GM23248 (cell line): Measurements from ENCODE around the gene NRBP1. TPM values are rescaled to one million over a fixed set of nuclear protein-coding genes. Genes with fewer than 3 reads are reported as not detected.

Experiments
- DNase-seq: peaks from one replicate; pipeline ENCODE4 v3.0.0-alpha.2; 2015
- H2AFZ ChIP-seq: fragments of 200-600 bp; sonication (generic); 2 replicates; pipeline ENCODE4 v1.6.1; 2016; ENCODE audit warnings: antibody characterized with exemption
- H3F3A ChIP-seq: fragments of 200-600 bp; sonication (generic); 2 replicates; pipeline ENCODE4 v1.6.1; 2016; ENCODE audit warnings: mild to moderate bottlenecking, antibody characterized with exemption, mixed run types; ENCODE audit not compliant: insufficient read depth
- H3K27ac ChIP-seq: fragments of 200-600 bp; sonication (generic); 2 replicates; pipeline ENCODE4 v1.5.1; 2016; ENCODE audit warnings: mild to moderate bottlenecking
- H3K27me3 ChIP-seq: fragments of 200-600 bp; sonication (generic); replicated peaks from 2 replicates; pipeline ENCODE4 v1.6.1; 2016; ENCODE audit warnings: mild to moderate bottlenecking; ENCODE audit not compliant: insufficient read depth
- H3K36me3 ChIP-seq: fragments of 200-600 bp; sonication (generic); 2 replicates; pipeline ENCODE4 v1.6.1; 2016; ENCODE audit warnings: low read depth, mild to moderate bottlenecking
- H3K4me1 ChIP-seq: fragments of 200-600 bp; sonication (generic); 2 replicates; pipeline ENCODE4 v1.6.1; 2016; ENCODE audit warnings: mild to moderate bottlenecking; ENCODE audit not compliant: insufficient read depth
- H3K4me2 ChIP-seq: fragments of 200-600 bp; sonication (generic); one replicate; pipeline ENCODE4 v1.6.1; 2016; ENCODE audit warnings: mild to moderate bottlenecking; ENCODE audit not compliant: unreplicated experiment
- H3K4me3 ChIP-seq: fragments of 200-600 bp; sonication (generic); 2 replicates; pipeline ENCODE4 v1.5.1; 2016; ENCODE audit warnings: mild to moderate bottlenecking
- H3K79me2 ChIP-seq: fragments of 200-600 bp; sonication (generic); 2 replicates; pipeline ENCODE4 v1.6.1; 2016; ENCODE audit warnings: mild to moderate bottlenecking; ENCODE audit not compliant: insufficient read depth
- H3K9ac ChIP-seq: fragments of 200-600 bp; sonication (generic); 2 replicates; pipeline ENCODE4 v1.6.1; 2016; ENCODE audit warnings: mild to moderate bottlenecking
- H3K9me2 ChIP-seq: fragments of 200-600 bp; sonication (generic); 2 replicates; pipeline ENCODE4 v1.6.1; 2016; ENCODE audit warnings: mixed run types, mild to moderate bottlenecking, moderate library complexity; ENCODE audit not compliant: insufficient read depth
- H3K9me3 ChIP-seq: fragments of 200-600 bp; sonication (generic); one replicate; pipeline ENCODE4 v1.6.1; 2017; ENCODE audit warnings: low read depth
- H4K20me1 ChIP-seq: fragments of 200-600 bp; sonication (generic); 2 replicates; pipeline ENCODE4 v1.6.0; 2016; ENCODE audit not compliant: insufficient read depth
- EZH2 ChIP-seq: fragments of 200-600 bp; sonication (generic); IDR thresholded peaks from 2 replicates; pipeline ENCODE4 v1.6.1; 2018; ENCODE audit warnings: antibody characterized with exemption, mild to moderate bottlenecking; ENCODE audit not compliant: insufficient read depth, poor library complexity, severe bottlenecking
- EZH2phosphoT487 ChIP-seq: fragments of 200-600 bp; sonication (generic); IDR thresholded peaks from 2 replicates; pipeline ENCODE4 v1.6.1; 2018; ENCODE audit warnings: antibody characterized with exemption, moderate library complexity, mild to moderate bottlenecking, low read depth; ENCODE audit not compliant: insufficient read depth
- WGBS, 2 experiments: methylation state at CpG; one replicate each; pipeline ENCODE4 v1.1.6; 2015 to 2017; ENCODE audit warnings: low lambda C conversion rate in 2 of 2, low coverage in 1 of 2; ENCODE audit errors: missing lambda C conversion rate in 2 of 2; 5-methylcytosine and 5-hydroxymethylcytosine counted together
- in situ Hi-C: fragments of 300-500 bp; cut with MboI; formaldehyde crosslinking; loops from 2 replicates; pipeline ENCODE4 v1.15.0; 2020
- polyA plus RNA-seq: library from polyadenylated mRNA; unstranded; fragments of >200 nt; fragmentation: Nextera tagmentation; extraction: Ambion mirVana; gene quantifications from 2 replicates; pipeline ENCODE4 v1.2.1, GENCODE V29; 2016
- total RNA-seq: library from RNA; depleted of rRNA; stranded (reverse); fragments of >200 nt; shearing (Covaris generic); gene quantifications from 2 replicates; pipeline ENCODE4 v1.2.3, GENCODE V29; 2014

The NRBP1 gene
- total and polyA plus RNA-seq, 2 experiments from 2014 or later = 165 to 201 TPM

DNA sequence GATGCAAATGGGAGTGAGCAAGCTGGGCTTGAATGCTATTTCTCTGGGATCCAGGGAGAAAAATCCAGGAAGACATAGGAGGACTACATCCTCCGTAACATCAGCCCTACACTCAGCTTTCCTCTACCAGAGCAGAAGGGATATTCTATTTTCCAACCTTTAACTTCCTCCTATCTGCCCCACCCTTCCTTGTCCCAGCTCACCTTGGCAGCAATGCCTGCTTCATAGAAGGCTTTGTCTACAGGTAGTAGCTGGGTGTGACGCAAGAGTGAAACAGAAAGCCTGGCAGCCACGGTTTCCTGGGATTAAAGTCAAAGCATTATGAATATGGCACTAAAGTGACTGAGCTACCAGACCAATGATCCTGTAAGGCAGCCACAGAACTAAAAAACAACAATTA, 17.6 kb downstream of the NRBP1 start:
- H3K79me2 ChIP-seq = no peaks in the 10 kb centered on the region
- 96 to 98% methylated on average over 3 of the region's 3 CpGs for WGBS, 2 experiments
- H3K9ac ChIP-seq = no peak overlapping the region
- no peak overlapping the region for H3K4me2 ChIP-seq
- TF ChIP-seq EZH2 (no peak), EZH2phosphoT487 (no peak)
- H4K20me1 ChIP-seq = no peaks in the 10 kb centered on the region
- H3K4me1 ChIP-seq = no peaks in the 10 kb centered on the region
- no peaks in the 10 kb centered on the region for H3K9me2 ChIP-seq
- in situ Hi-C loops = no loop called here
- DNase-seq = no peak
- H2AFZ ChIP-seq = no peak overlapping the region
- no peak overlapping the region for H3K27ac ChIP-seq
- H3K4me3 ChIP-seq = no peak overlapping the region
- no peaks in the 10 kb centered on the region for H3K27me3 ChIP-seq
- H3K9me3 ChIP-seq = no peaks in the 10 kb centered on the region
- H3K36me3 ChIP-seq = 0 out of 2 replicates have a peak, but pooled peaks cover 8% of the 10 kb centered on the region
- 0 out of 2 replicates have a peak, but pooled peaks cover 12% of the 10 kb centered on the region for H3F3A ChIP-seq

DNA sequence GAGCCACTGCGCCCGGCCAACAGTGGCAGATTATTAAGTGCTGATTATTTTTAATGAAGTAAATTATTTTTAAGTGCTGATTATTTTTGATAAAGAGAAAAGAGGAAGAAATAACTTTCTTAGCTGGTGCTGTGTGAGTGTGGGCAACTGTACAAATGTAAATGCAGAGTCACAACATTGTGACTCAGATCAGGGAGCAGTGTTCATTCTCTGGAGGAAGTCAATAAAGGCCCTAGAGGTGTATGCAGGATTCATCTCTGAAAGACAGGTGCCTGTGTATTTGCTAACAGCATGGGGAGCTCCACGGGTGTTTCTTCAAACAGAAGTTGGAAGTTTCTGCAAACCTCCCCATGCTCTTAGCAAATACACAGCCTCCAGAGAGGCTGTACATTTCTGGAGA, 19.9 kb downstream of the NRBP1 start:
- Histone ChIP-seq H3K4me3 (no peak overlapping the region), H3K4me1 (no peaks in the 10 kb centered on the region), H3K9me3 (no peaks in the 10 kb centered on the region), H3K27me3 (no peaks in the 10 kb centered on the region), H3K36me3 (no peaks in the 10 kb centered on the region), H3K79me2 (no peaks in the 10 kb centered on the region), H3K9me2 (no peaks in the 10 kb centered on the region), H3K27ac (no peak overlapping the region), H3F3A (0 out of 2 replicates have a peak, but pooled peaks cover 4% of the 10 kb centered on the region), H2AFZ (no peak overlapping the region), H3K9ac (no peak overlapping the region), H3K4me2 (no peak overlapping the region), H4K20me1 (no peaks in the 10 kb centered on the region)
- no peak for TF ChIP-seq EZH2
- TF ChIP-seq EZH2phosphoT487 = no peak
- in situ Hi-C loops = no loop called here
- no peak for DNase-seq
- WGBS, 2 experiments = 91 to 94% methylated on average over 3 of the region's 3 CpGs

DNA sequence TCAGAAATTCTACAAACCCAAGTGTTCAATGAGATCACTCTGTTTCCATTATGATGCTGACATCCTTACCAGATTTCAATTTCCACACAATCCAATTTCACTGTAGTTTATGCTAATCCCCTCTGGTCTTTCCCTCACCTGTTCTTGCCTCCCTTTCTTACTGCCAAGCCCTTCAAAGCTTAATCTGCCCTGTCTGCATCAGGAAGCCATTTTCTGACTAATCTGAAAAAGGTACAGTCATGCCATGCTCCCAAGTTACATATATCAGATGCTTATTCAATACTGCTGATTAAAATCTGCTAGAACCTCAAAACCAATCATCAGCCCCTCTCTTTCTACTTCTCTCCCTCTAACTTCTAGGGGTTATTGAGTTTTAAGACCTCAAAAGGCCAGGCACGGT, 22.7 kb downstream of the NRBP1 start:
- 81 to 86% methylated on average over 1 of the region's 1 CpG for WGBS, 2 experiments
- in situ Hi-C loops = no loop called here
- no peak overlapping the region for H3K4me2 ChIP-seq

DNA sequence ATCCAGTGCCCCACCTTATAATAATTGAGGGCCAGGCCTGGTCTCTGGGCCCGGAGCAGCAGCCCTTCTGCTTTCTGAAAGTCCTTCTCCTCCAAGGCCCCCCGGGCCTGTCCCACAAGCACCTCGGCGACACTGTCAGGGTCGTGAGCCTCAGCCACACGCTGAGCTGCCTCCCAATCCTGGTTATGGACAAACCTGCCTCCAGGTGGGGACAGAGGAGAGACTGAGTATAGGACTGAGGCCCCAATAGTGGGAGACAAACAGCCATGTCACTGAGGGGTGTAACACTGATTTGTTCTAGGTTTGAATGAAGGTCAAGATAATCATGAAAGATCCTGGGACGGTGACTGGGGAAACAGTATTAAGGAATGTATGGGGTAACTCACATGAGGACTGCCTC, 25.5 kb downstream of the NRBP1 start:
- Histone ChIP-seq H3K4me2 (no peak overlapping the region), H3K36me3 (no peaks in the 10 kb centered on the region; the same call in 1 of the 2 replicates), H3K79me2 (no peaks in the 10 kb centered on the region), H3K27ac (no peak overlapping the region), H3K9me2 (no peaks in the 10 kb centered on the region), H3K4me1 (no peaks in the 10 kb centered on the region), H3K27me3 (no peaks in the 10 kb centered on the region), H2AFZ (no peak overlapping the region), H3K9me3 (no peaks in the 10 kb centered on the region), H3K4me3 (no peak overlapping the region), H3K9ac (no peak overlapping the region), H4K20me1 (no peaks in the 10 kb centered on the region), H3F3A (no peaks in the 10 kb centered on the region)
- DNase-seq = no peak
- WGBS, 2 experiments = 94 to 95% methylated on average over 7 of the region's 7 CpGs
- in situ Hi-C loops = no loop called here
- no peak for TF ChIP-seq EZH2phosphoT487
- no peak for TF ChIP-seq EZH2

More for the DNA sequence above, 22.7 kb downstream of the NRBP1 start:
- Histone ChIP-seq H3F3A (no peaks in the 10 kb centered on the region), H4K20me1 (no peaks in the 10 kb centered on the region), H3K79me2 (no peaks in the 10 kb centered on the region), H2AFZ (no peak overlapping the region), H3K4me1 (no peaks in the 10 kb centered on the region), H3K9me3 (no peaks in the 10 kb centered on the region), H3K36me3 (no peaks in the 10 kb centered on the region; the same call in 1 of the 2 replicates), H3K9me2 (no peaks in the 10 kb centered on the region), H3K9ac (no peak overlapping the region), H3K4me3 (no peak overlapping the region), H3K27me3 (no peaks in the 10 kb centered on the region), H3K27ac (no peak overlapping the region)
- TF ChIP-seq EZH2 (no peak), EZH2phosphoT487 (no peak)
- no peak for DNase-seq

DNA sequence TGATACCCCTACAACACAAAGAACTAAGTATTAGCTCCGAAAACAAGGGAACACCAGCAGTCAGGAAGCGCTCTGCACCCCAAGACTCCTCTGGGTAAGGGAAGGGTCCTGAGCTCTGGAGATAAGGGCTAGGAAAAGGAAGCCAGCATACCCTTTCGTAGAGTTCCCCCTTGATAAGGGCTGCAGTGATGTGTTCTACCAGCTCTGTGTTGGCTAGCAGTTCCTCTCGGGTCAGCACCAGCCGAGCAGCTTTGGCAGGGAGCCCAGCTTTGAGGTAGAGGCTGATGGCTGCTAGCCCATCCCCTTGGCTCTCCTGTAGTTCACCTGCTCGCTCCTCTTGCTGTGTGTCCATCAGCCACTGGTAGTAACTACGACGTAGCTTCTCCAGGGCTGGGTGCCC, 32.7 kb downstream of the NRBP1 start:
- Histone ChIP-seq H3K9me2 (no peaks in the 10 kb centered on the region), H3K4me2 (no peak overlapping the region), H3K4me1 (no peaks in the 10 kb centered on the region), H3K9me3 (no peaks in the 10 kb centered on the region), H3K36me3 (no peaks in the 10 kb centered on the region; the same call in 1 of the 2 replicates), H2AFZ (no peak overlapping the region), H4K20me1 (no peaks in the 10 kb centered on the region), H3K9ac (no peak overlapping the region), H3K27me3 (no peaks in the 10 kb centered on the region), H3K4me3 (no peak overlapping the region), H3F3A (no peaks in the 10 kb centered on the region), H3K27ac (no peak overlapping the region), H3K79me2 (no peaks in the 10 kb centered on the region)
- in situ Hi-C loops = no loop called here
- TF ChIP-seq EZH2 (no peak), EZH2phosphoT487 (no peak)
- WGBS, 2 experiments = 92 to 94% methylated on average over 8 of the region's 8 CpGs
- DNase-seq = no peak
